ENCODE results near the gene ANKRD24. TPM values are rescaled to one million over a fixed set of nuclear protein-coding genes. Genes with fewer than 3 reads are reported as not detected.
A peak's percentile ranks its signal among the peaks of the same experiment; 100 is the strongest.

The ANKRD24 gene
- total and polyA plus RNA-seq, 2 of the 13 experiments (the other 11 are each of a cell fraction or from before 2014, with no cell fraction given), result 0.13 to 0.24 TPM

GRCh38 chr19:4149518-4150288 lies 32.8 kb upstream of the ANKRD24 start (continued):
- TF ChIP-seq KDM6A (CRISPR knock-in tag; IDR thresholded peaks at IDR 0.05; ENCODE audit: low read depth) (no peak), ZFP90 (CRISPR knock-in tag; IDR thresholded peaks at IDR 0.05; ENCODE audit: borderline replicate concordance) (0 out of 2 replicates have a peak, but pooled peaks have one; percentile 30), ZNF496 (CRISPR knock-in tag; IDR thresholded peaks at IDR 0.05; ENCODE audit: insufficient replicate concordance) (no peak), MIER3 (CRISPR knock-in tag; IDR thresholded peaks at IDR 0.05; ENCODE audit: borderline replicate concordance) (no peak), SOX6 (IDR thresholded peaks at IDR 0.05) (no peak), SOX6 (CRISPR knock-in tag; IDR thresholded peaks at IDR 0.05) (peak; percentile 58), ZNF124 (CRISPR knock-in tag; IDR thresholded peaks at IDR 0.05) (no peak), ZSCAN29 (CRISPR knock-in tag; conservative IDR thresholded peaks at IDR 0.05) (no peak), HOXA3 (CRISPR knock-in tag; IDR thresholded peaks at IDR 0.05) (no peak), TP53 (CRISPR knock-in tag; conservative IDR thresholded peaks at IDR 0.05) (no peak), FOXM1 (CRISPR knock-in tag; IDR thresholded peaks at IDR 0.05) (no peak), RBM22 (optimal IDR thresholded peaks at IDR 0.05; ENCODE audit: low read length) (no peak), ZNF790 (CRISPR knock-in tag; IDR thresholded peaks at IDR 0.05; ENCODE audit: borderline replicate concordance) (no peak), GLI4 (CRISPR knock-in tag; IDR thresholded peaks at IDR 0.05; ENCODE audit: borderline replicate concordance) (no peak), CBX5 (CRISPR knock-in tag; IDR thresholded peaks at IDR 0.05; ENCODE audit: borderline replicate concordance) (no peak)
- TF ChIP-seq, protein P1, sequence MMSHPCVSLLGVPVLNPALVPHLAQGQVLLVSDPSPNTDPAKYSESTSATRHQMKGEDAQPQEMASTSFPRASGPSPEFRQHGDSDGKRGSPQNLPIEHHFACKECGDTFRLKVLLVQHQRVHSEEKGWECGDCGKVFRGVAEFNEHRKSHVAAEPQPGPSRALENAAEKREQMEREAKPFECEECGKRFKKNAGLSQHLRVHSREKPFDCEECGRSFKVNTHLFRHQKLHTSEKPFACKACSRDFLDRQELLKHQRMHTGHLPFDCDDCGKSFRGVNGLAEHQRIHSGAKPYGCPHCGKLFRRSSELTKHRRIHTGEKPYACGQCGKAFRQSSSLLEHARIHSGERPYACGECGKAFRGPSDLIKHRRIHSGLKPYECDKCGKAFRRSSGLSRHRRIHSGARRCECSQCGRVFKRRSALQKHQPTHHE (CRISPR knock-in tag; IDR thresholded peaks at IDR 0.05; ENCODE audit: borderline replicate concordance), result no peak
- TF ChIP-seq, protein P2, sequence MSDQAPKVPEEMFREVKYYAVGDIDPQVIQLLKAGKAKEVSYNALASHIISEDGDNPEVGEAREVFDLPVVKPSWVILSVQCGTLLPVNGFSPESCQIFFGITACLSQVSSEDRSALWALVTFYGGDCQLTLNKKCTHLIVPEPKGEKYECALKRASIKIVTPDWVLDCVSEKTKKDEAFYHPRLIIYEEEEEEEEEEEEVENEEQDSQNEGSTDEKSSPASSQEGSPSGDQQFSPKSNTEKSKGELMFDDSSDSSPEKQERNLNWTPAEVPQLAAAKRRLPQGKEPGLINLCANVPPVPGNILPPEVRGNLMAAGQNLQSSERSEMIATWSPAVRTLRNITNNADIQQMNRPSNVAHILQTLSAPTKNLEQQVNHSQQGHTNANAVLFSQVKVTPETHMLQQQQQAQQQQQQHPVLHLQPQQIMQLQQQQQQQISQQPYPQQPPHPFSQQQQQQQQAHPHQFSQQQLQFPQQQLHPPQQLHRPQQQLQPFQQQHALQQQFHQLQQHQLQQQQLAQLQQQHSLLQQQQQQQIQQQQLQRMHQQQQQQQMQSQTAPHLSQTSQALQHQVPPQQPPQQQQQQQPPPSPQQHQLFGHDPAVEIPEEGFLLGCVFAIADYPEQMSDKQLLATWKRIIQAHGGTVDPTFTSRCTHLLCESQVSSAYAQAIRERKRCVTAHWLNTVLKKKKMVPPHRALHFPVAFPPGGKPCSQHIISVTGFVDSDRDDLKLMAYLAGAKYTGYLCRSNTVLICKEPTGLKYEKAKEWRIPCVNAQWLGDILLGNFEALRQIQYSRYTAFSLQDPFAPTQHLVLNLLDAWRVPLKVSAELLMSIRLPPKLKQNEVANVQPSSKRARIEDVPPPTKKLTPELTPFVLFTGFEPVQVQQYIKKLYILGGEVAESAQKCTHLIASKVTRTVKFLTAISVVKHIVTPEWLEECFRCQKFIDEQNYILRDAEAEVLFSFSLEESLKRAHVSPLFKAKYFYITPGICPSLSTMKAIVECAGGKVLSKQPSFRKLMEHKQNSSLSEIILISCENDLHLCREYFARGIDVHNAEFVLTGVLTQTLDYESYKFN (CRISPR knock-in tag; conservative IDR thresholded peaks at IDR 0.05), result peak; percentile 46
- TF ChIP-seq, protein P3, sequence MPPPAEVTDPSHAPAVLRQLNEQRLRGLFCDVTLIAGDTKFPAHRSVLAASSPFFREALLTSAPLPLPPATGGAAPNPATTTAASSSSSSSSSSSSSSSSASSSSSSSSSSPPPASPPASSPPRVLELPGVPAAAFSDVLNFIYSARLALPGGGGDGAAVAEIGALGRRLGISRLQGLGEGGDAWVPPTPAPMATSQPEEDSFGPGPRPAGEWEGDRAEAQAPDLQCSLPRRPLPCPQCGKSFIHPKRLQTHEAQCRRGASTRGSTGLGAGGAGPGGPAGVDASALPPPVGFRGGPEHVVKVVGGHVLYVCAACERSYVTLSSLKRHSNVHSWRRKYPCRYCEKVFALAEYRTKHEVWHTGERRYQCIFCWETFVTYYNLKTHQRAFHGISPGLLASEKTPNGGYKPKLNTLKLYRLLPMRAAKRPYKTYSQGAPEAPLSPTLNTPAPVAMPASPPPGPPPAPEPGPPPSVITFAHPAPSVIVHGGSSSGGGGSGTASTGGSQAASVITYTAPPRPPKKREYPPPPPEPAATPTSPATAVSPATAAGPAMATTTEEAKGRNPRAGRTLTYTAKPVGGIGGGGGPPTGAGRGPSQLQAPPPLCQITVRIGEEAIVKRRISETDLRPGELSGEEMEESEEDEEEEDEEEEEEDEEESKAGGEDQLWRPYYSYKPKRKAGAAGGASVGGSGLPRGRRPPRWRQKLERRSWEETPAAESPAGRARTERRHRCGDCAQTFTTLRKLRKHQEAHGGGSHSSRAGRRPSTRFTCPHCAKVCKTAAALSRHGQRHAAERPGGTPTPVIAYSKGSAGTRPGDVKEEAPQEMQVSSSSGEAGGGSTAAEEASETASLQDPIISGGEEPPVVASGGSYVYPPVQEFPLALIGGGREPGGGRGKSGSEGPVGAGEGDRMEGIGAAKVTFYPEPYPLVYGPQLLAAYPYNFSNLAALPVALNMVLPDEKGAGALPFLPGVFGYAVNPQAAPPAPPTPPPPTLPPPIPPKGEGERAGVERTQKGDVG (CRISPR knock-in tag; IDR thresholded peaks at IDR 0.05; ENCODE audit: borderline replicate concordance), result no peak
- TF ChIP-seq, protein P4, sequence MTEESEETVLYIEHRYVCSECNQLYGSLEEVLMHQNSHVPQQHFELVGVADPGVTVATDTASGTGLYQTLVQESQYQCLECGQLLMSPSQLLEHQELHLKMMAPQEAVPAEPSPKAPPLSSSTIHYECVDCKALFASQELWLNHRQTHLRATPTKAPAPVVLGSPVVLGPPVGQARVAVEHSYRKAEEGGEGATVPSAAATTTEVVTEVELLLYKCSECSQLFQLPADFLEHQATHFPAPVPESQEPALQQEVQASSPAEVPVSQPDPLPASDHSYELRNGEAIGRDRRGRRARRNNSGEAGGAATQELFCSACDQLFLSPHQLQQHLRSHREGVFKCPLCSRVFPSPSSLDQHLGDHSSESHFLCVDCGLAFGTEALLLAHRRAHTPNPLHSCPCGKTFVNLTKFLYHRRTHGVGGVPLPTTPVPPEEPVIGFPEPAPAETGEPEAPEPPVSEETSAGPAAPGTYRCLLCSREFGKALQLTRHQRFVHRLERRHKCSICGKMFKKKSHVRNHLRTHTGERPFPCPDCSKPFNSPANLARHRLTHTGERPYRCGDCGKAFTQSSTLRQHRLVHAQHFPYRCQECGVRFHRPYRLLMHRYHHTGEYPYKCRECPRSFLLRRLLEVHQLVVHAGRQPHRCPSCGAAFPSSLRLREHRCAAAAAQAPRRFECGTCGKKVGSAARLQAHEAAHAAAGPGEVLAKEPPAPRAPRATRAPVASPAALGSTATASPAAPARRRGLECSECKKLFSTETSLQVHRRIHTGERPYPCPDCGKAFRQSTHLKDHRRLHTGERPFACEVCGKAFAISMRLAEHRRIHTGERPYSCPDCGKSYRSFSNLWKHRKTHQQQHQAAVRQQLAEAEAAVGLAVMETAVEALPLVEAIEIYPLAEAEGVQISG (CRISPR knock-in tag; IDR thresholded peaks at IDR 0.05), result no peak
